ENCODE results near the gene SLC29A2.
A peak's percentile ranks its signal among the peaks of the same experiment; 100 is the strongest.

SLC29A2 gene

GRCh38 chr11:66334605-66335442 lies 36.7 kb downstream of the SLC29A2 start:
- peak; percentile 56 for DNase-seq (ENCODE audit: low read depth)
- H3K36me3 ChIP-seq (ENCODE audit: control insufficient read depth, insufficient read depth, low read length, severe bottlenecking) = peaks cover 40% of the 10 kb centered on the region
- H3K27me3 ChIP-seq (replicated peaks; ENCODE audit: control insufficient read depth, insufficient read depth, low read length) = no peaks in the 10 kb centered on the region
- H3K9ac ChIP-seq (ENCODE audit: low read length) = peak overlapping the region; percentile 86
- H3K4me1 ChIP-seq (ENCODE audit: control insufficient read depth, insufficient read depth, low read length) = peaks cover 22% of the 10 kb centered on the region
- peak overlapping the region; percentile 82 for H3K4me3 ChIP-seq (ENCODE audit: low read length)
- no peaks in the 10 kb centered on the region for H3K9me3 ChIP-seq (ENCODE audit: control insufficient read depth, low read length)

GRCh38 chr11:66333896-66334604 lies 37.5 kb downstream of the SLC29A2 start:
- no peak for DNase-seq (ENCODE audit: low read depth)
- Histone ChIP-seq H3K9me3 (ENCODE audit: control insufficient read depth, low read length) (no peaks in the 10 kb centered on the region), H3K4me3 (ENCODE audit: low read length) (no peak overlapping the region), H3K36me3 (ENCODE audit: control insufficient read depth, insufficient read depth, low read length, severe bottlenecking) (peaks cover 32% of the 10 kb centered on the region), H3K27me3 (replicated peaks; ENCODE audit: control insufficient read depth, insufficient read depth, low read length) (no peaks in the 10 kb centered on the region), H3K9ac (ENCODE audit: low read length) (peak overlapping the region; percentile 86), H3K4me1 (ENCODE audit: control insufficient read depth, insufficient read depth, low read length) (peaks cover 22% of the 10 kb centered on the region)

GRCh38 chr11:66333220-66333877 lies 38.2 kb downstream of the SLC29A2 start:
- H3K9ac ChIP-seq (ENCODE audit: low read length) = no peak overlapping the region
- H3K36me3 ChIP-seq (ENCODE audit: control insufficient read depth, insufficient read depth, low read length, severe bottlenecking) = peaks cover 26% of the 10 kb centered on the region
- no peaks in the 10 kb centered on the region for H3K9me3 ChIP-seq (ENCODE audit: control insufficient read depth, low read length)
- peaks cover 28% of the 10 kb centered on the region for H3K4me1 ChIP-seq (ENCODE audit: control insufficient read depth, insufficient read depth, low read length)
- DNase-seq (ENCODE audit: low read depth) = no peak
- H3K4me3 ChIP-seq (ENCODE audit: low read length) = no peak overlapping the region
- no peaks in the 10 kb centered on the region for H3K27me3 ChIP-seq (replicated peaks; ENCODE audit: control insufficient read depth, insufficient read depth, low read length)

- Histone ChIP-seq H3K27me3 (replicated peaks; ENCODE audit: control insufficient read depth, insufficient read depth, low read length) (no peaks in the 10 kb centered on the region), H3K4me1 (ENCODE audit: control insufficient read depth, insufficient read depth, low read length) (peaks cover 36% of the 10 kb centered on the region), H3K4me3 (ENCODE audit: low read length) (no peak overlapping the region), H3K36me3 (ENCODE audit: control insufficient read depth, insufficient read depth, low read length, severe bottlenecking) (peaks cover 26% of the 10 kb centered on the region), H3K9me3 (ENCODE audit: control insufficient read depth, low read length) (no peaks in the 10 kb centered on the region), H3K9ac (ENCODE audit: low read length) (no peak overlapping the region)
- no peak for DNase-seq (ENCODE audit: low read depth)
These were observed 39.0 kb downstream of the SLC29A2 start for GRCh38 chr11:66332371-66333219.

- no peaks in the 10 kb centered on the region for H3K9me3 ChIP-seq (ENCODE audit: control insufficient read depth, low read length)
- peaks cover 23% of the 10 kb centered on the region for H3K36me3 ChIP-seq (ENCODE audit: control insufficient read depth, insufficient read depth, low read length, severe bottlenecking)
- no peak overlapping the region for H3K9ac ChIP-seq (ENCODE audit: low read length)
- no peak for DNase-seq (ENCODE audit: low read depth)
- peaks cover 41% of the 10 kb centered on the region for H3K4me1 ChIP-seq (ENCODE audit: control insufficient read depth, insufficient read depth, low read length)
- H3K4me3 ChIP-seq (ENCODE audit: low read length) = no peak overlapping the region
- H3K27me3 ChIP-seq (replicated peaks; ENCODE audit: control insufficient read depth, insufficient read depth, low read length) = no peaks in the 10 kb centered on the region
These were observed 39.8 kb downstream of the SLC29A2 start for GRCh38 chr11:66331542-66332370.

GRCh38 chr11:66330931-66331330 lies 40.6 kb downstream of the SLC29A2 start:
- no peaks in the 10 kb centered on the region for H3K9me3 ChIP-seq (ENCODE audit: control insufficient read depth, low read length)
- H3K9ac ChIP-seq (ENCODE audit: low read length) = no peak overlapping the region
- H3K36me3 ChIP-seq (ENCODE audit: control insufficient read depth, insufficient read depth, low read length, severe bottlenecking) = peaks cover 23% of the 10 kb centered on the region
- DNase-seq (ENCODE audit: low read depth) = no peak
- H3K4me3 ChIP-seq (ENCODE audit: low read length) = no peak overlapping the region
- no peaks in the 10 kb centered on the region for H3K27me3 ChIP-seq (replicated peaks; ENCODE audit: control insufficient read depth, insufficient read depth, low read length)
- H3K4me1 ChIP-seq (ENCODE audit: control insufficient read depth, insufficient read depth, low read length) = peaks cover 38% of the 10 kb centered on the region

GRCh38 chr11:66329165-66329673 lies 42.3 kb downstream of the SLC29A2 start:
- Histone ChIP-seq H3K4me3 (ENCODE audit: low read length) (no peak overlapping the region), H3K36me3 (ENCODE audit: control insufficient read depth, insufficient read depth, low read length, severe bottlenecking) (peaks cover 23% of the 10 kb centered on the region), H3K9ac (ENCODE audit: low read length) (no peak overlapping the region), H3K9me3 (ENCODE audit: control insufficient read depth, low read length) (no peaks in the 10 kb centered on the region), H3K4me1 (ENCODE audit: control insufficient read depth, insufficient read depth, low read length) (peaks cover 41% of the 10 kb centered on the region), H3K27me3 (replicated peaks; ENCODE audit: control insufficient read depth, insufficient read depth, low read length) (no peaks in the 10 kb centered on the region)
- DNase-seq (ENCODE audit: low read depth) = no peak

GRCh38 chr11:66328302-66329144 lies 43.0 kb downstream of the SLC29A2 start:
- Histone ChIP-seq H3K4me3 (ENCODE audit: low read length) (peak overlapping the region; percentile 53), H3K4me1 (ENCODE audit: control insufficient read depth, insufficient read depth, low read length) (peaks cover 47% of the 10 kb centered on the region), H3K9ac (ENCODE audit: low read length) (peak overlapping the region; percentile 75), H3K9me3 (ENCODE audit: control insufficient read depth, low read length) (no peaks in the 10 kb centered on the region), H3K27me3 (replicated peaks; ENCODE audit: control insufficient read depth, insufficient read depth, low read length) (no peaks in the 10 kb centered on the region), H3K36me3 (ENCODE audit: control insufficient read depth, insufficient read depth, low read length, severe bottlenecking) (peaks cover 22% of the 10 kb centered on the region)
- peak; percentile 89 for DNase-seq (ENCODE audit: low read depth)

- H3K9me3 ChIP-seq (ENCODE audit: control insufficient read depth, low read length) = no peaks in the 10 kb centered on the region
- no peaks in the 10 kb centered on the region for H3K27me3 ChIP-seq (replicated peaks; ENCODE audit: control insufficient read depth, insufficient read depth, low read length)
- no peak for DNase-seq (ENCODE audit: low read depth)
These were observed 43.6 kb downstream of the SLC29A2 start for GRCh38 chr11:66328031-66328301.

More at GRCh38 chr11:66328031-66328301, 43.6 kb downstream of the SLC29A2 start:
- Histone ChIP-seq H3K4me3 (ENCODE audit: low read length) (peak overlapping the region; percentile 7), H3K36me3 (ENCODE audit: control insufficient read depth, insufficient read depth, low read length, severe bottlenecking) (peaks cover 16% of the 10 kb centered on the region), H3K9ac (ENCODE audit: low read length) (peak overlapping the region; percentile 75), H3K4me1 (ENCODE audit: control insufficient read depth, insufficient read depth, low read length) (peaks cover 53% of the 10 kb centered on the region)

All from adipocyte (in vitro differentiated cells).